Measurements from ENCODE around the gene RUFY1. TPM values are rescaled to one million over a fixed set of nuclear protein-coding genes. Genes with fewer than 3 reads are reported as not detected.
"Not testable (repeated sequence)": the region's sequence is repeated elsewhere in the genome, so short reads cannot be mapped to it uniquely, and the experiment has no call there.

RUFY1 gene
- total and polyA plus RNA-seq, 2 experiments from 2014 or later: 38.6 to 42.3 TPM

DNA sequence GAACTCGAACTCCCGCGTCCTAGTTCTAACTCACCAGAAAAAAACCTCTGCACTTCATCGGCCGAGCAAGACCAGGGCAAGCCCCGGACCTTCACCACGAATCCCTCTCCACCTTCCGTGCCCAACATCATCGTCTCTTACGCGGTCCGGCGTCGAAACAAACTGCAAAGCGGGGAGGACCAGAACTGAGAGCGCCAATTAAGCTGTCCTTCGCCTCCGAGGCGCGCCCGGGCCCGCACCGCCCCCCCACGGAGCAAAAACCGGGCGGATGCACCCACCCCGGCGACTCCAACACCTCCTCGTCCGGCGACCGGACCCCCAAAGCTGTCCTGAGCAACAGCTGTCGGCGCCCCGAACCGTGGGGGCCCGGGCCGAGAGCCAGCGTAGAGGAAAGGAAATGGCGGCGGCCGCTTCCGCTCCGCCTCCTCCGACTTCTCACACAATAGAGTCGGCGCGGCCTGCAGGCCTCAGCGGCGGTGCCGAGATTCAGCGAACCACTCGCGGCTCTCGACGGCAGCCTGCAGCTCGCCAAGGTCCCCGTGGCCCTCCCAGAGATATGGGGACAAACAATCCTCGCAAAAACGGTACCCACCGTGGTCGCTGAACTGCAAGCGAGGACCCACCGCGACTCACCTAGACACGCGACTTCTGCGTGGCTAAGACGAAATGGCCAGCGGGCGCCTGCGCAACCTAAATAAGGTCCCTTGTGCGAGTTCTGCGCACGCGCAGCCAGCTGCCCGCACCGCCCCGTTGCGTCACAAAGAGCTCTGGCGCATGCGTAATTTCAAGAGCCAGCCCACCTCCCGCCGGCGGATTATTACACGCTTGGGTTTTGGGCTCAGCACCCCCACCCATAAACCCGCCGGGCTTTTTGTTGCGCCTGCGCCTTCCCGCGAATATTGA, 72.9 kb downstream of the RUFY1 start, which contains the start of gene HNRNPH1:
TSS of gene HNRNPH1 (minus strand) at position 669 of the 903 bp plus-strand sequence. CDS start at position 131, 538 bp downstream.
- Histone ChIP-seq H3K9me3 (ENCODE audit: low read depth) (no peaks in the 10 kb centered on the region), H3K4me1 (ENCODE audit: insufficient read depth) (peaks cover 19% of the 10 kb centered on the region), H3K27ac (peak within 1 kb of the TSS; percentile 99), H3K27me3 (no peaks in the 10 kb centered on the region), H3K79me2 (peaks cover 59% of the 10 kb centered on the region), H3K4me2 (peak within 1 kb of the TSS; percentile 95), H2AFZ (peak within 1 kb of the TSS; percentile 60), H3K36me3 (replicated peaks; ENCODE audit: insufficient read depth, low read depth) (peaks cover 17% of the 10 kb centered on the region), H4K20me1 (ENCODE audit: insufficient read depth, poor library complexity, severe bottlenecking) (peaks cover 47% of the 10 kb centered on the region), H3K4me3 (peak within 1 kb of the TSS; percentile 92), H3K9me2 (replicated peaks; ENCODE audit: insufficient read depth) (no peaks in the 10 kb centered on the region)
- TF ChIP-seq, protein P1, sequence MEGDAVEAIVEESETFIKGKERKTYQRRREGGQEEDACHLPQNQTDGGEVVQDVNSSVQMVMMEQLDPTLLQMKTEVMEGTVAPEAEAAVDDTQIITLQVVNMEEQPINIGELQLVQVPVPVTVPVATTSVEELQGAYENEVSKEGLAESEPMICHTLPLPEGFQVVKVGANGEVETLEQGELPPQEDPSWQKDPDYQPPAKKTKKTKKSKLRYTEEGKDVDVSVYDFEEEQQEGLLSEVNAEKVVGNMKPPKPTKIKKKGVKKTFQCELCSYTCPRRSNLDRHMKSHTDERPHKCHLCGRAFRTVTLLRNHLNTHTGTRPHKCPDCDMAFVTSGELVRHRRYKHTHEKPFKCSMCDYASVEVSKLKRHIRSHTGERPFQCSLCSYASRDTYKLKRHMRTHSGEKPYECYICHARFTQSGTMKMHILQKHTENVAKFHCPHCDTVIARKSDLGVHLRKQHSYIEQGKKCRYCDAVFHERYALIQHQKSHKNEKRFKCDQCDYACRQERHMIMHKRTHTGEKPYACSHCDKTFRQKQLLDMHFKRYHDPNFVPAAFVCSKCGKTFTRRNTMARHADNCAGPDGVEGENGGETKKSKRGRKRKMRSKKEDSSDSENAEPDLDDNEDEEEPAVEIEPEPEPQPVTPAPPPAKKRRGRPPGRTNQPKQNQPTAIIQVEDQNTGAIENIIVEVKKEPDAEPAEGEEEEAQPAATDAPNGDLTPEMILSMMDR (IDR thresholded peaks at IDR 0.05; ENCODE audit: poor library complexity): peak; percentile 3
- no peak for TF ChIP-seq EZH2phosphoT487 (IDR thresholded peaks at IDR 0.05; ENCODE audit: low read depth, severe bottlenecking, unreplicated experiment)
- no peak for TF ChIP-seq EZH2 (IDR thresholded peaks at IDR 0.05; ENCODE audit: borderline replicate concordance)
- under 1% methylated on average over 76 of the region's 92 CpGs for WGBS (ENCODE audit: low lambda C conversion rate, missing lambda C conversion rate)
- peak; percentile 100 for DNase-seq (ENCODE audit: low spot score)

DNA sequence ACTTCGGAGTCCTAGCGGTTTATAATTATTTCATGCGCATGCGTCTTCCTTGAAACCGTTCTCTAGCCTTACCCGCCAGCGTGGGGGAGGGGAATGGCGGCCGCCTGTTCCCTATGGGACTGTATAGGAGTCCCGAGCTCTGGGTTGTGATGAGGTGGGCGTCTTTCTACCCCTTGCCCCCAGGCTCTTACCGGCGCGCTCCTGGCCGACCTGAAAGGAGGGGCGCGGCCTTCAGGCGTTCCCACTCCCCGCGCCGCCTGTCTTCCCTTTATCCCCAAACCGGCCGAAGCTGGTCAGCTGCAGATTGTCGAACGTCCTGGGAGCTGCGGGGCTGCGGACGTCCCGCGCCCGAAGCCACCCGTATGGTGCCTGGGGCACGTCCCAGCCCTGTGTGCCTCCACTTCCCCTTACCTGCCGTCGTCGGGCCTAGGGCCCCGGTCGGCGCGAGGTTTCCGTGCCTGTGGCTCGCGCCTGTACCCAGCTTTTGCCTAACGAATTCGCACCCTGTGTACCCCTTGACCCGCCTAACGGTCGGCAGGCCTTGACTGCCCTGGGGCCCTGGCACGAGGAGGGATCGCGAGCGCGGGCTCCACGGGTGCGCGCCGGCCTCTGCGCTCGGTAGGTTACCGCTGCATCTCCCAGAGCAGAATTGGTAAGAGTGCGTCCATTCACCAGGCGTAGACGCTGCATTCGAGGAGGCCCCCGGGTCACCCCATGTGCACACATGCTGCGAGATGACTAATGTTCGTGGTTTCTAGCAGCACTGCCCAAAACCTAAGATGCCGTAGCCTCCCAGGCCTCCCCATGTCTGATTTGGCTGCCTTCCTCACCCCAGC, 73.8 kb downstream of the RUFY1 start:
- TF ChIP-seq EZH2phosphoT487 (IDR thresholded peaks at IDR 0.05; ENCODE audit: low read depth, severe bottlenecking, unreplicated experiment) (no peak), EZH2 (IDR thresholded peaks at IDR 0.05; ENCODE audit: borderline replicate concordance) (no peak)
- TF ChIP-seq, protein P1 (IDR thresholded peaks at IDR 0.05; ENCODE audit: poor library complexity): no peak
- Histone ChIP-seq H3K4me1 (ENCODE audit: insufficient read depth) (peaks cover 19% of the 10 kb centered on the region), H3K36me3 (replicated peaks; ENCODE audit: insufficient read depth, low read depth) (peaks cover 17% of the 10 kb centered on the region), H3K9me2 (replicated peaks; ENCODE audit: insufficient read depth) (no peaks in the 10 kb centered on the region), H3K9me3 (ENCODE audit: low read depth) (no peaks in the 10 kb centered on the region), H2AFZ (peak overlapping the region; percentile 60), H3K27ac (peak overlapping the region; percentile 96), H3K4me2 (peak overlapping the region; percentile 90), H3K79me2 (peaks cover 50% of the 10 kb centered on the region), H4K20me1 (ENCODE audit: insufficient read depth, poor library complexity, severe bottlenecking) (peaks cover 38% of the 10 kb centered on the region), H3K4me3 (peak overlapping the region; percentile 32), H3K27me3 (no peaks in the 10 kb centered on the region)
- WGBS (ENCODE audit: low lambda C conversion rate, missing lambda C conversion rate): 28% methylated on average over 68 of the region's 68 CpGs
- DNase-seq (ENCODE audit: low spot score): no peak

DNA sequence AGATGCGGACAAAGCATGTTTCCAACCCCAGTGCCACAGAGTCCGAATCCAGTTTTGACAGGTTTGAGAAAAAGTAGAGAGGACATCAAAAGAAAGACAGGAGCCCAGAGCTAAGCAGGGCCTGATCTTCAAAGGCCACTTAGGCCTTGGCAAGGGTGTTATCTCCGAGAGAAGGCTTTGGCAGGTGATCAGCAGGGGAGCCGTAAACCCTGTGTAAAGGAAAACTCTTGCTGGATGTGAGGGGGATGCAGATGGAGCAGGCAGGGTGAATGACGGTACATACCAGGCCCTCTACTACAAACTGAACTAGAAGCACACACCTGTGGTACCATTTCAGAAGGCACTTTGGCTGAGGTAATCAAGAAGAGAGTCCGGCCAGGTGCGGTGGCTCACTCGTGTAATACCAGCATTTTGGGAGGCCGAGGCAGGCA, 74.5 kb downstream of the RUFY1 start:
- peaks cover 43% of the 10 kb centered on the region for H3K79me2 ChIP-seq
- peaks cover 31% of the 10 kb centered on the region for H4K20me1 ChIP-seq (ENCODE audit: insufficient read depth, poor library complexity, severe bottlenecking)
- no peak overlapping the region for H3K4me3 ChIP-seq
- no peaks in the 10 kb centered on the region for H3K27me3 ChIP-seq
- H3K4me2 ChIP-seq: peak overlapping the region; percentile 90
- TF ChIP-seq EZH2phosphoT487 (IDR thresholded peaks at IDR 0.05; ENCODE audit: low read depth, severe bottlenecking, unreplicated experiment): no peak
- TF ChIP-seq EZH2 (IDR thresholded peaks at IDR 0.05; ENCODE audit: borderline replicate concordance): no peak
- TF ChIP-seq, protein P1 (IDR thresholded peaks at IDR 0.05; ENCODE audit: poor library complexity): no peak
- H3K36me3 ChIP-seq (replicated peaks; ENCODE audit: insufficient read depth, low read depth): peaks cover 17% of the 10 kb centered on the region
- H3K9me3 ChIP-seq (ENCODE audit: low read depth): no peaks in the 10 kb centered on the region
- WGBS (ENCODE audit: low lambda C conversion rate, missing lambda C conversion rate): 87% methylated on average over 9 of the region's 9 CpGs
- peak overlapping the region; percentile 60 for H2AFZ ChIP-seq
- no peaks in the 10 kb centered on the region for H3K9me2 ChIP-seq (replicated peaks; ENCODE audit: insufficient read depth)
- no peak for DNase-seq (ENCODE audit: low spot score)
- peak overlapping the region; percentile 96 for H3K27ac ChIP-seq
- H3K4me1 ChIP-seq (ENCODE audit: insufficient read depth): peaks cover 19% of the 10 kb centered on the region

DNA sequence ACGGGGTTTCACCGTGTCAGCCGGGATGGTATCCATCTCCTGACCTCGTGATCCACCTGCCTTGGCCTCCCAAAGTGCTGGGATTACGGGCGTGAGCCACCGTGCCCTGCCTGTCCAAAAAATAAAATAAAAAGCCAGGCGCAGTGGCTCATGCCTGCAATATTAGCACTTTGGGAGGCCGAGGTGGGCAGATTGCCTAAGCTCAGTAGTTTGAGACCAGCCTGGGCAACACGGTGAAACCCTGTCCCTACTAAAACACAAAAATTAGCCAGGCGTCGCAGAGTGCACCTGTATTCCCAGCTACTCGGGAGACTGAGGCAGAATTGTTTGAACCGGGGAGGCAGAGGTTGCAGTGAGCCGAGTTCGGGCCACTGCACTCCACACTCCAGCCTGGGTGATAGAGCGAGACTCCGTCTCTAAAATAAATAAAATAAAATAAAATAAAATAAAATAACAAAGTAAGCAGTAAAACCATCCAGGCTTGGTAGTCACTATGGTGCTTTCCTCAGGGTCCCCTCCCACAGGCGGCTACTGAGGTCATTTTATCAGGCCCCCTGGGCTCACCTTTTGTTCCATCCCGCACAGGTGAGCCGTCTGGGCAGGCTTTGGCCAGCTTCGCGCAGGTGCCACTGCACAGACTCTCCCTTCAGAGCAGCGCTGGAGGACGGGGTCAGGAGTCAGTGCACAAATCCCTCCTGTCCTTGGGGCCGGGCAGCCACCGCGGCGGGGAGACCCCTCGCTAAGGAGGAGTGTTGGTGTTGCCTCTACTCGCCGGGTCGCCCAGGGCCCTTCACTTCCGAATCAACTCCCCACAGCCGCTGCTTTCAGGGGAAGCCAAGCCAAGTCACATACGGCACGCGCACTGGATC, 83.4 kb downstream of the RUFY1 start:
- H3K4me2 ChIP-seq: peak overlapping the region; percentile 75
- not testable (repeated sequence) for H3K36me3 ChIP-seq (replicated peaks; ENCODE audit: insufficient read depth, low read depth); H3K9me3 ChIP-seq (ENCODE audit: low read depth); H2AFZ ChIP-seq; H3K27me3 ChIP-seq; H4K20me1 ChIP-seq (ENCODE audit: insufficient read depth, poor library complexity, severe bottlenecking); H3K4me1 ChIP-seq (ENCODE audit: insufficient read depth); DNase-seq (ENCODE audit: low spot score); H3K9me2 ChIP-seq (replicated peaks; ENCODE audit: insufficient read depth); H3K27ac ChIP-seq
- 71% methylated on average over 21 of the region's 38 CpGs for WGBS (ENCODE audit: low lambda C conversion rate, missing lambda C conversion rate)
- peak overlapping the region; percentile 30 for H3K4me3 ChIP-seq
- H3K79me2 ChIP-seq: peaks cover 13% of the 10 kb centered on the region

Measured in hepatocyte (in vitro differentiated cells).